HepG2 (cell line): ENCODE data around the gene ALG8. TPM values are rescaled to one million over a fixed set of nuclear protein-coding genes. Genes with fewer than 3 reads are reported as not detected.

Source experiments
- AGO2 ChIP-seq: fragments of 200-400 bp; formaldehyde crosslinking; optimal IDR thresholded peaks from 2 replicates; pipeline ENCODE3; 2017; ENCODE audit warnings: mild to moderate bottlenecking, low read depth, low read length, moderate library complexity
- BCL6 ChIP-seq: IDR thresholded peaks from 2 replicates; pipeline ENCODE4 v1.6.1; 2016; ENCODE audit warnings: missing genetic modification reagents, missing compliant biosample characterization
- CCDC6 ChIP-seq: sonication (generic); formaldehyde crosslinking; IDR thresholded peaks from 2 replicates; pipeline ENCODE4 v1.8.1; 2022; ENCODE audit warnings: mild to moderate bottlenecking, missing genetic modification reagents, moderate library complexity
- CHD4 ChIP-seq: fragments of 200-600 bp; sonication (generic); IDR thresholded peaks from 2 replicates; pipeline ENCODE4 v1.7.0; 2017; ENCODE audit warnings: mild to moderate bottlenecking, low read length, borderline replicate concordance
- FOSL2 ChIP-seq: sonication (generic); formaldehyde crosslinking; IDR thresholded peaks from 2 replicates; pipeline ENCODE4 v1.4.0; 2020; ENCODE audit warnings: missing genetic modification reagents
- HNRNPL ChIP-seq: fragments of 200-400 bp; formaldehyde crosslinking; IDR thresholded peaks from 2 replicates; pipeline ENCODE4 v1.6.1; 2017; ENCODE audit warnings: mild to moderate bottlenecking, low read depth, low read length
- KMT2A ChIP-seq: sonication (generic); formaldehyde crosslinking; IDR thresholded peaks from 2 replicates; pipeline ENCODE4 v1.4.0; 2020; ENCODE audit warnings: missing genetic modification reagents
- MYC ChIP-seq: sonication (generic); formaldehyde crosslinking; IDR thresholded peaks from 2 replicates; pipeline ENCODE4 v1.9.0; 2021; ENCODE audit warnings: missing genetic modification reagents, borderline replicate concordance
- NR1H2 ChIP-seq: sonication (generic); formaldehyde crosslinking; IDR thresholded peaks from 2 replicates; pipeline ENCODE4 v1.8.1; 2022; ENCODE audit warnings: low read depth, missing genetic modification reagents, borderline replicate concordance
- PCBP1 ChIP-seq: fragments of 200-400 bp; formaldehyde crosslinking; IDR thresholded peaks from 2 replicates; pipeline ENCODE4 v1.6.1; 2017; ENCODE audit warnings: mild to moderate bottlenecking, low read depth, low read length, borderline replicate concordance
- PITX1 ChIP-seq: sonication (generic); formaldehyde crosslinking; IDR thresholded peaks from 2 replicates; pipeline ENCODE4 v1.5.1; 2020; ENCODE audit warnings: mild to moderate bottlenecking, missing genetic modification reagents
- RFX1 ChIP-seq: fragments of 450-650 bp; IDR thresholded peaks from 2 replicates; pipeline ENCODE4 v1.6.1; 2017
- SAP130 ChIP-seq: IDR thresholded peaks from 2 replicates; pipeline ENCODE4 v1.6.1; 2016; ENCODE audit warnings: low read depth
- SMAD9 ChIP-seq: sonication (generic); formaldehyde crosslinking; IDR thresholded peaks from 2 replicates; pipeline ENCODE4 v1.5.1; 2020; ENCODE audit warnings: mild to moderate bottlenecking, missing genetic modification reagents
- SOX13 ChIP-seq, 3 experiments: fragments of 450-650 bp in 1 of 3; sonication (generic) in 1 of 3; formaldehyde crosslinking in 1 of 3; IDR thresholded peaks in 2 of 3; conservative IDR thresholded peaks in 1 of 3; 2 replicates each; pipeline versions ENCODE4 v1.5.0 to v1.6.1; 2016 to 2020; ENCODE audit warnings: antibody characterized with exemption in 1 of 3, mild to moderate bottlenecking in 1 of 3, missing compliant biosample characterization in 1 of 3, missing genetic modification reagents in 1 of 3, moderate library complexity in 1 of 3
- THAP11 ChIP-seq: IDR thresholded peaks from 2 replicates; pipeline ENCODE4 v1.6.1; 2016; ENCODE audit warnings: missing biosample characterization, missing genetic modification reagents
- U2AF1 ChIP-seq: fragments of 200-400 bp; formaldehyde crosslinking; optimal IDR thresholded peaks from 2 replicates; pipeline ENCODE3; 2017; ENCODE audit warnings: mild to moderate bottlenecking, low read depth, low read length
- ZBTB38 ChIP-seq: sonication (generic); formaldehyde crosslinking; IDR thresholded peaks from 2 replicates; pipeline ENCODE4 v1.5.1; 2020; ENCODE audit warnings: mild to moderate bottlenecking, missing genetic modification reagents
- ZNF281 ChIP-seq: sonication (generic); formaldehyde crosslinking; IDR thresholded peaks from 2 replicates; pipeline ENCODE4 v1.4.0; 2020; ENCODE audit warnings: missing genetic modification reagents, borderline replicate concordance
- ZNF354B ChIP-seq: sonication (generic); formaldehyde crosslinking; IDR thresholded peaks from 2 replicates; pipeline ENCODE4 v1.8.0; 2022; ENCODE audit warnings: mild to moderate bottlenecking, missing genetic modification reagents
- ZNF580 ChIP-seq: IDR thresholded peaks from 2 replicates; pipeline ENCODE4 v1.6.1; 2016; ENCODE audit warnings: low read depth, borderline replicate concordance
- polyA plus RNA-seq, 8 experiments: library from polyadenylated mRNA; depleted of rRNA in 3 of 8; stranded (reverse) in 7 of 8; unstranded in 1 of 8; fragments of >200 nt; fragmentation: Illumina TruSeq in 4 of 8; extraction: Trizol in 4 of 8; gene quantifications; 2 replicates each; pipeline versions ENCODE4 v1.2.1 to v1.2.3, GENCODE V29; 2011 to 2016; ENCODE audit warnings: low read depth in 4 of 8, missing spikeins in 1 of 8, mixed read lengths in 1 of 8; ENCODE audit not compliant: insufficient read depth in 1 of 8
- total RNA-seq, 5 experiments: library from RNA; depleted of rRNA; stranded (reverse); fragments of >200 nt; fragmentation: Illumina TruSeq; extraction: Trizol; gene quantifications; 2 replicates each; pipeline ENCODE4 v1.2.3, GENCODE V29; 2016; ENCODE audit warnings: low read depth in 1 of 5
- TF ChIP-seq, protein P1 (sequence below): sonication (generic); formaldehyde crosslinking; IDR thresholded peaks from 2 replicates; pipeline ENCODE4 v1.4.0; 2020; ENCODE audit warnings: mild to moderate bottlenecking, missing genetic modification reagents, borderline replicate concordance
- TF ChIP-seq, protein P2 (sequence below): sonication (generic); formaldehyde crosslinking; IDR thresholded peaks from 2 replicates; pipeline ENCODE4 v1.4.0; 2020; ENCODE audit warnings: missing genetic modification reagents

The ALG8 gene
- total and polyA plus RNA-seq, 2 of the 13 experiments (the other 11 are each of a cell fraction or from before 2014, with no cell fraction given), result 75.8 to 88.0 TPM

GRCh38 chr11:78050964-78051831 is 88.2 kb downstream of the ALG8 start (continued):
- TF ChIP-seq, protein P1, sequence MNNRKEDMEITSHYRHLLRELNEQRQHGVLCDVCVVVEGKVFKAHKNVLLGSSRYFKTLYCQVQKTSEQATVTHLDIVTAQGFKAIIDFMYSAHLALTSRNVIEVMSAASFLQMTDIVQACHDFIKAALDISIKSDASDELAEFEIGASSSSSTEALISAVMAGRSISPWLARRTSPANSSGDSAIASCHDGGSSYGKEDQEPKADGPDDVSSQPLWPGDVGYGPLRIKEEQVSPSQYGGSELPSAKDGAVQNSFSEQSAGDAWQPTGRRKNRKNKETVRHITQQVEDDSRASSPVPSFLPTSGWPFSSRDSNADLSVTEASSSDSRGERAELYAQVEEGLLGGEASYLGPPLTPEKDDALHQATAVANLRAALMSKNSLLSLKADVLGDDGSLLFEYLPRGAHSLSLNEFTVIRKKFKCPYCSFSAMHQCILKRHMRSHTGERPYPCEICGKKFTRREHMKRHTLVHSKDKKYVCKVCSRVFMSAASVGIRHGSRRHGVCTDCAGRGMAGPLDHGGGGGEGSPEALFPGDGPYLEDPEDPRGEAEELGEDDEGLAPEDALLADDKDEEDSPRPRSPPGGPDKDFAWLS, result no peak
- TF ChIP-seq FOSL2 (CRISPR knock-in tag) (peak; percentile 66), SMAD9 (CRISPR knock-in tag) (no peak), SOX13 (IDR thresholded peaks at IDR 0.05) (no peak), SOX13 (CRISPR knock-in tag; conservative IDR thresholded peaks at IDR 0.05 in 1 of 2, IDR thresholded peaks at IDR 0.05 in 1 of 2) (peak in 1 of 2 experiments; percentile 66; a peak in 2 of 4 replicates), MYC (CRISPR knock-in tag) (no peak), ZNF580 (CRISPR knock-in tag) (no peak; the same call in 1 of the 2 replicates), BCL6 (peak; percentile 78), NR1H2 (CRISPR knock-in tag) (no peak), ZNF354B (CRISPR knock-in tag) (no peak), ZNF281 (peak; percentile 97), THAP11 (CRISPR knock-in tag) (peak; percentile 44), RFX1 (no peak), KMT2A (CRISPR knock-in tag) (no peak), ZBTB38 (CRISPR knock-in tag) (no peak), PITX1 (CRISPR knock-in tag) (no peak; the same call in 1 of the 2 replicates), CCDC6 (CRISPR knock-in tag) (no peak), AGO2 (no peak), SAP130 (CRISPR knock-in tag) (0 out of 2 replicates have a peak, but pooled peaks have one; percentile 42), PCBP1 (no peak), HNRNPL (no peak), CHD4 (no peak), U2AF1 (no peak)
- TF ChIP-seq, protein P2, sequence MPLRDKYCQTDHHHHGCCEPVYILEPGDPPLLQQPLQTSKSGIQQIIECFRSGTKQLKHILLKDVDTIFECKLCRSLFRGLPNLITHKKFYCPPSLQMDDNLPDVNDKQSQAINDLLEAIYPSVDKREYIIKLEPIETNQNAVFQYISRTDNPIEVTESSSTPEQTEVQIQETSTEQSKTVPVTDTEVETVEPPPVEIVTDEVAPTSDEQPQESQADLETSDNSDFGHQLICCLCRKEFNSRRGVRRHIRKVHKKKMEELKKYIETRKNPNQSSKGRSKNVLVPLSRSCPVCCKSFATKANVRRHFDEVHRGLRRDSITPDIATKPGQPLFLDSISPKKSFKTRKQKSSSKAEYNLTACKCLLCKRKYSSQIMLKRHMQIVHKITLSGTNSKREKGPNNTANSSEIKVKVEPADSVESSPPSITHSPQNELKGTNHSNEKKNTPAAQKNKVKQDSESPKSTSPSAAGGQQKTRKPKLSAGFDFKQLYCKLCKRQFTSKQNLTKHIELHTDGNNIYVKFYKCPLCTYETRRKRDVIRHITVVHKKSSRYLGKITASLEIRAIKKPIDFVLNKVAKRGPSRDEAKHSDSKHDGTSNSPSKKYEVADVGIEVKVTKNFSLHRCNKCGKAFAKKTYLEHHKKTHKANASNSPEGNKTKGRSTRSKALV (CRISPR knock-in tag), result no peak
